ENCODE data around the gene B2M.

GRCh38 chr15:44666210-44667038 lies 44.9 kb upstream of the B2M start:
- TF ChIP-seq CTCF (IDR thresholded peaks at IDR 0.05) = no peak
- no peak for TF ChIP-seq POLR2A (IDR thresholded peaks at IDR 0.05)
- TF ChIP-seq POLR2AphosphoS5 (IDR thresholded peaks at IDR 0.05) = no peak
- no peak for TF ChIP-seq EP300 (IDR thresholded peaks at IDR 0.05)
